Measurements from ENCODE around the gene ARAP2.

Gene ARAP2

GRCh38 chr4:36244257-36245082 lies at the start of gene ARAP2:
Gene ARAP2 (minus strand): TSS chr4:36244514. CDS start chr4:36229486, 15,028 bp downstream.
- no peak for DNase-seq

- DNase-seq = no peak
Observed at GRCh38 chr4:36292556-36293188, 48.4 kb upstream of the ARAP2 start.

- no peak for DNase-seq
Observed at GRCh38 chr4:36290641-36291040, 46.3 kb upstream of the ARAP2 start.

- DNase-seq = no peak
Observed at GRCh38 chr4:36288731-36289426, 44.6 kb upstream of the ARAP2 start.

GRCh38 chr4:36286481-36286871 lies 42.2 kb upstream of the ARAP2 start:
- DNase-seq = no peak

GRCh38 chr4:36285784-36286480 lies 41.6 kb upstream of the ARAP2 start:
- no peak for DNase-seq

GRCh38 chr4:36283912-36284465 lies 39.7 kb upstream of the ARAP2 start:
- DNase-seq = no peak

- DNase-seq = no peak
Observed at GRCh38 chr4:36282503-36283030, 38.3 kb upstream of the ARAP2 start.

GRCh38 chr4:36281384-36282106 lies 37.2 kb upstream of the ARAP2 start, which contains the start of gene DTHD1:
Gene DTHD1 (plus strand): TSS chr4:36281616. CDS start chr4:36281759, 143 bp downstream.
- no peak for DNase-seq

GRCh38 chr4:36280555-36280954 lies 36.2 kb upstream of the ARAP2 start:
- no peak for DNase-seq

GRCh38 chr4:36278789-36279188 lies 34.5 kb upstream of the ARAP2 start:
- DNase-seq = no peak

- no peak for DNase-seq
Observed at GRCh38 chr4:36277533-36277932, 33.2 kb upstream of the ARAP2 start.

GRCh38 chr4:36274158-36274557 lies 29.8 kb upstream of the ARAP2 start:
- DNase-seq = no peak

GRCh38 chr4:36273276-36273675 lies 29.0 kb upstream of the ARAP2 start:
- DNase-seq = no peak

GRCh38 chr4:36269533-36270173 lies 25.3 kb upstream of the ARAP2 start:
- DNase-seq = no peak

- no peak for DNase-seq
Observed at GRCh38 chr4:36269101-36269500, 24.8 kb upstream of the ARAP2 start.

- no peak for DNase-seq
Observed at GRCh38 chr4:36267486-36268268, 23.4 kb upstream of the ARAP2 start.

- no peak for DNase-seq
Observed at GRCh38 chr4:36264207-36264826, 20.0 kb upstream of the ARAP2 start.

- no peak for DNase-seq
Observed at GRCh38 chr4:36260731-36261130, 16.4 kb upstream of the ARAP2 start.

GRCh38 chr4:36256398-36256891 lies 12.1 kb upstream of the ARAP2 start:
- no peak for DNase-seq
